ENCODE measurements around the gene PPAT.

GRCh38 chr4:56466910-56467283, 31.5 kb upstream of the PPAT start:
- no peak for TF ChIP-seq FOXM1 (IDR thresholded peaks at IDR 0.05; ENCODE audit: borderline replicate concordance, low read depth)
- TF ChIP-seq, protein P1, sequence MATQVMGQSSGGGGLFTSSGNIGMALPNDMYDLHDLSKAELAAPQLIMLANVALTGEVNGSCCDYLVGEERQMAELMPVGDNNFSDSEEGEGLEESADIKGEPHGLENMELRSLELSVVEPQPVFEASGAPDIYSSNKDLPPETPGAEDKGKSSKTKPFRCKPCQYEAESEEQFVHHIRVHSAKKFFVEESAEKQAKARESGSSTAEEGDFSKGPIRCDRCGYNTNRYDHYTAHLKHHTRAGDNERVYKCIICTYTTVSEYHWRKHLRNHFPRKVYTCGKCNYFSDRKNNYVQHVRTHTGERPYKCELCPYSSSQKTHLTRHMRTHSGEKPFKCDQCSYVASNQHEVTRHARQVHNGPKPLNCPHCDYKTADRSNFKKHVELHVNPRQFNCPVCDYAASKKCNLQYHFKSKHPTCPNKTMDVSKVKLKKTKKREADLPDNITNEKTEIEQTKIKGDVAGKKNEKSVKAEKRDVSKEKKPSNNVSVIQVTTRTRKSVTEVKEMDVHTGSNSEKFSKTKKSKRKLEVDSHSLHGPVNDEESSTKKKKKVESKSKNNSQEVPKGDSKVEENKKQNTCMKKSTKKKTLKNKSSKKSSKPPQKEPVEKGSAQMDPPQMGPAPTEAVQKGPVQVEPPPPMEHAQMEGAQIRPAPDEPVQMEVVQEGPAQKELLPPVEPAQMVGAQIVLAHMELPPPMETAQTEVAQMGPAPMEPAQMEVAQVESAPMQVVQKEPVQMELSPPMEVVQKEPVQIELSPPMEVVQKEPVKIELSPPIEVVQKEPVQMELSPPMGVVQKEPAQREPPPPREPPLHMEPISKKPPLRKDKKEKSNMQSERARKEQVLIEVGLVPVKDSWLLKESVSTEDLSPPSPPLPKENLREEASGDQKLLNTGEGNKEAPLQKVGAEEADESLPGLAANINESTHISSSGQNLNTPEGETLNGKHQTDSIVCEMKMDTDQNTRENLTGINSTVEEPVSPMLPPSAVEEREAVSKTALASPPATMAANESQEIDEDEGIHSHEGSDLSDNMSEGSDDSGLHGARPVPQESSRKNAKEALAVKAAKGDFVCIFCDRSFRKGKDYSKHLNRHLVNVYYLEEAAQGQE (IDR thresholded peaks at IDR 0.05; ENCODE audit: low read depth), result no peak
- TF ChIP-seq EP300 (IDR thresholded peaks at IDR 0.05; ENCODE audit: borderline replicate concordance), result no peak
- no peak for TF ChIP-seq TAF1 (IDR thresholded peaks at IDR 0.05; ENCODE audit: low read depth)
- no peak for TF ChIP-seq YY1 (IDR thresholded peaks at IDR 0.05; ENCODE audit: low read depth)
- TF ChIP-seq TCF12 (IDR thresholded peaks at IDR 0.05; ENCODE audit: low read depth), result no peak
- no peak for TF ChIP-seq CREB1 (IDR thresholded peaks at IDR 0.05; ENCODE audit: low read depth)
- no peak for TF ChIP-seq EGR1 (IDR thresholded peaks at IDR 0.05)
- TF ChIP-seq CEBPB (IDR thresholded peaks at IDR 0.05), result no peak
- no peak for TF ChIP-seq RAD21 (IDR thresholded peaks at IDR 0.05; ENCODE audit: low read depth)
- TF ChIP-seq MAX (IDR thresholded peaks at IDR 0.05), result no peak
- TF ChIP-seq USF1 (IDR thresholded peaks at IDR 0.05), result no peak
